ENCODE results near the gene EID3. TPM values are rescaled to one million over a fixed set of nuclear protein-coding genes. Genes with fewer than 3 reads are reported as not detected.
A peak's percentile ranks its signal among the peaks of the same experiment; 100 is the strongest.

The EID3 gene
- total RNA-seq, 1 donor from 2014 or later = 2.9 TPM

DNA sequence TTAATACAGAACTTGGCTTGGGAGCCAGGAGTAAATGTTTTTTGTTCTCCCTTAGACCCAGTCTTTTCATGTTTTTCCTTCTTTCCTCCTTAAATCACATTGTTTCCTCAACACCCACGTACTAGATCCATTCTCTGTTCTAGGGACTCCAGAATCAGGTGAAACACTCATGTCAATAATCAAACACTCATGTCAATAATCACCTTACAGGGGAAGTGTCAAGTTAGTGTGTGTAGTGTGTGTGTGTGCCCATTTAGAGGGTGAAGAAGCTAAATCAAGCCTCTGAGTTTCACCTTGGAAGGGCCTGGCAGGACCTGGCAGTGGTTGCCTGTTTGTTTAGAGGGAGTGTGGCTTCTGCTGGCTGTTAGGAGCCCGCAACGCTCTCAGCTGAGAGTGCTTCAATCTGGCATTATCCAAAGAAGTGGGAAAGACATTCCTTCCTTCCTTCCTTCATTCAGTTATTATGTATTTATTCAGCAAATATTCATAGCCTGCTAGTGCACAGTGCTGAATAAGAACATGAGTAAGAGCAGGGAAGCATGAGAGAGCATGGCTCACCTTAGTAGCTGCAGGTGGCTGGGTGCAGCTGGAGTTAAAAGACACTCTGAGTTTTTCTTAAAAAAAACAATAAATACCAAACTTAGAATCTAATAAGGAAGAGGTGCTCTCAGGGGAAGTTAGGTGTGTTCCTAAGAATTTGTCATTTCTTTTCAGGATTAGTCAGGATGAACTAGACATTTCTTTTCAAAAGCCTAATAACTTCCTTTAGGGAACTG, 17.6 kb upstream of the EID3 start:
- Mint-ChIP-seq H3K27me3 (no peaks in the 10 kb centered on the region), H3K27ac (peak overlapping the region; percentile 99), H3K9me3 (no peaks in the 10 kb centered on the region), H3K36me3 (no peaks in the 10 kb centered on the region), H3K4me3 (peak overlapping the region; percentile 98), H3K4me1 (ENCODE audit: unreplicated experiment) (peaks cover 7% of the 10 kb centered on the region)
- DNase-seq (ENCODE audit: extremely low spot score, unreplicated experiment) = no peak
- no peak for TF ChIP-seq CTCF (conservative IDR thresholded peaks at IDR 0.05)

- Mint-ChIP-seq H3K9me3 (no peaks in the 10 kb centered on the region), H3K27ac (peak overlapping the region; percentile 99), H3K4me3 (peak overlapping the region; percentile 98), H3K27me3 (no peaks in the 10 kb centered on the region), H3K4me1 (ENCODE audit: unreplicated experiment) (peaks cover 7% of the 10 kb centered on the region), H3K36me3 (peaks cover 3% of the 10 kb centered on the region)
- TF ChIP-seq CTCF (conservative IDR thresholded peaks at IDR 0.05) = peak; percentile 16
- DNase-seq (ENCODE audit: extremely low spot score, unreplicated experiment) = peak; percentile 87
These were observed 16.7 kb upstream of the EID3 start for GRCh38 chr12:104286516-104287482.

DNA sequence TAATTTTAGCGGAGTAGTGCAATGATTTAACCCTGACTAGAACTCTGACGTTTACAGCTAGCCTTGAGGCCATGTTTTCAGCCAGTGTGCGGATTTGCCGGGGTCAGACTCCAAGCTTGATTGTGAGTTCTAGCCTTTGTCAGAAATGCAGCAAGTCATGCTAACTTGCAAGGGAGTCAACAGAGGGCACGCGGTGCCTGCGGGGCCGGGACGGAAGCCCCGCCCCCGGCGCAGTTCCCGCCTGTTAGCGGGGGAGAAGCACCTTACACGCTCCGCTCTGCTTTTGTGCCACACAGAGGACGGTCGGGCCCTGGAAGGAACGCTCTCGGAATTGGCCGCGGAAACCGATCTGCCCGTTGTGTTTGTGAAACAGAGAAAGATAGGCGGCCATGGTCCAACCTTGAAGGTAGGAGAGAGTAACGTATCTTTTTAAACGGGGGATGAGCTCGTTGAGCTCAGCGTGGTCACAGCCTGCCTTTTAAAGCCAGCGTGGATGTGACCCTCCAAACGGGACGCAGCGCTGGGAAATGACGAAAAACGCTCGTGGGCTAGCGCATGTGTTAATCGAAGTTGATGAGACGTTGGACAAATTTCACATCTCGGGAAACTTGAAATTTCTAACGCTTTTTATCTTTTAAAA, 14.8 kb upstream of the EID3 start:
- H3K36me3 Mint-ChIP-seq = peaks cover 20% of the 10 kb centered on the region
- DNase-seq (ENCODE audit: extremely low spot score, unreplicated experiment) = peak; percentile 89
- no peaks in the 10 kb centered on the region for H3K27me3 Mint-ChIP-seq
- no peak for TF ChIP-seq CTCF (conservative IDR thresholded peaks at IDR 0.05)
- H3K4me1 Mint-ChIP-seq (ENCODE audit: unreplicated experiment) = peaks cover 7% of the 10 kb centered on the region
- H3K27ac Mint-ChIP-seq = peak overlapping the region; percentile 99
- no peaks in the 10 kb centered on the region for H3K9me3 Mint-ChIP-seq
- H3K4me3 Mint-ChIP-seq = peak overlapping the region; percentile 98

- DNase-seq (ENCODE audit: extremely low spot score, unreplicated experiment) = no peak
- Mint-ChIP-seq H3K4me1 (ENCODE audit: unreplicated experiment) (peaks cover 14% of the 10 kb centered on the region), H3K27me3 (no peaks in the 10 kb centered on the region), H3K4me3 (no peak overlapping the region), H3K36me3 (peaks cover 26% of the 10 kb centered on the region), H3K9me3 (no peaks in the 10 kb centered on the region), H3K27ac (no peak overlapping the region)
- no peak for TF ChIP-seq CTCF (conservative IDR thresholded peaks at IDR 0.05)
These were observed 13.2 kb upstream of the EID3 start for GRCh38 chr12:104290320-104290719.

GRCh38 chr12:104290855-104291254, 12.7 kb upstream of the EID3 start:
- Mint-ChIP-seq H3K27ac (no peak overlapping the region), H3K9me3 (no peaks in the 10 kb centered on the region), H3K4me3 (peak overlapping the region; percentile 45), H3K27me3 (no peaks in the 10 kb centered on the region), H3K36me3 (peaks cover 30% of the 10 kb centered on the region), H3K4me1 (ENCODE audit: unreplicated experiment) (peaks cover 14% of the 10 kb centered on the region)
- TF ChIP-seq CTCF (conservative IDR thresholded peaks at IDR 0.05) = no peak
- no peak for DNase-seq (ENCODE audit: extremely low spot score, unreplicated experiment)
